H9 (cell line): ENCODE results near the gene PCDHA1. TPM values are rescaled to one million over a fixed set of nuclear protein-coding genes. Genes with fewer than 3 reads are reported as not detected.

ENCODE experiments used
- DNase-seq: peaks from one replicate; pipeline ENCODE4 v3.0.0-alpha.2; 2017
- H2AFZ ChIP-seq: one replicate; pipeline ENCODE4 v1.6.1; 2013; ENCODE audit warnings: mild to moderate bottlenecking, low read length, control low read depth, moderate library complexity
- H2AK5ac ChIP-seq: 2 replicates; pipeline ENCODE4 v1.6.1; 2013; ENCODE audit warnings: low read length, control low read depth, mixed read lengths; ENCODE audit not compliant: insufficient read length
- H2BK120ac ChIP-seq: one replicate; pipeline ENCODE4 v1.6.1; 2013; ENCODE audit warnings: low read depth, mild to moderate bottlenecking, low read length, control low read depth, inconsistent platforms; ENCODE audit not compliant: poor library complexity, severe bottlenecking
- H2BK12ac ChIP-seq: 2 replicates; pipeline ENCODE4 v1.6.1; 2013; ENCODE audit warnings: low read length, control low read depth, mixed read lengths, low read depth; ENCODE audit not compliant: insufficient read length
- H2BK15ac ChIP-seq: 2 replicates; pipeline ENCODE4 v1.6.1; 2013; ENCODE audit warnings: low read depth, low read length, control low read depth
- H2BK20ac ChIP-seq: one replicate; pipeline ENCODE4 v1.6.1; 2013; ENCODE audit warnings: low read depth, mild to moderate bottlenecking, low read length, control low read depth, inconsistent platforms; ENCODE audit not compliant: poor library complexity, severe bottlenecking
- H2BK5ac ChIP-seq: 2 replicates; pipeline ENCODE4 v1.6.1; 2013; ENCODE audit warnings: low read length, control low read depth, mixed read lengths; ENCODE audit not compliant: insufficient read length
- H3K14ac ChIP-seq: 2 replicates; pipeline ENCODE4 v1.6.1; 2013; ENCODE audit warnings: low read length, control low read depth; ENCODE audit not compliant: insufficient read depth
- H3K18ac ChIP-seq: 2 replicates; pipeline ENCODE4 v1.6.1; 2013; ENCODE audit warnings: low read depth, mild to moderate bottlenecking, mixed read lengths, low read length, control low read depth; ENCODE audit not compliant: insufficient read length
- H3K23ac ChIP-seq: 2 replicates; pipeline ENCODE4 v1.6.1; 2013; ENCODE audit warnings: low read length, control low read depth, mixed read lengths, low read depth; ENCODE audit not compliant: insufficient read length
- H3K23me2 ChIP-seq: 2 replicates; pipeline ENCODE4 v1.6.1; 2013; ENCODE audit warnings: low read depth, mild to moderate bottlenecking, mixed read lengths, low read length, control low read depth; ENCODE audit not compliant: insufficient read length, poor library complexity, severe bottlenecking
- H3K27ac ChIP-seq: 2 replicates; pipeline ENCODE4 v1.5.1; 2013; ENCODE audit warnings: low read length, control low read depth, mixed read lengths, low read depth; ENCODE audit not compliant: insufficient read length
- H3K27me3 ChIP-seq: 2 replicates; pipeline ENCODE4 v1.6.1; 2013; ENCODE audit warnings: low read length, control low read depth, inconsistent platforms; ENCODE audit not compliant: insufficient read depth
- H3K4ac ChIP-seq: 2 replicates; pipeline ENCODE4 v1.6.1; 2013; ENCODE audit warnings: low read depth, mild to moderate bottlenecking, control low read depth, inconsistent platforms, low read length, moderate library complexity
- H3K4me1 ChIP-seq: 2 replicates; pipeline ENCODE4 v1.6.1; 2013; ENCODE audit warnings: low read length, control low read depth, inconsistent platforms; ENCODE audit not compliant: insufficient read depth
- H3K4me2 ChIP-seq: 2 replicates; pipeline ENCODE4 v1.6.1; 2013; ENCODE audit warnings: low read length, control low read depth, mixed read lengths; ENCODE audit not compliant: insufficient read length, insufficient read depth
- H3K56ac ChIP-seq: 2 replicates; pipeline ENCODE4 v1.6.1; 2013; ENCODE audit warnings: low read depth, mild to moderate bottlenecking, mixed read lengths, low read length, control low read depth; ENCODE audit not compliant: insufficient read length
- H3K79me1 ChIP-seq: 2 replicates; pipeline ENCODE4 v1.6.1; 2013; ENCODE audit warnings: low read depth, mild to moderate bottlenecking, moderate library complexity, low read length, control low read depth, inconsistent platforms; ENCODE audit not compliant: insufficient read depth, poor library complexity, severe bottlenecking
- H3K79me2 ChIP-seq: 2 replicates; pipeline ENCODE4 v1.6.1; 2013; ENCODE audit warnings: low read length, control low read depth, inconsistent platforms; ENCODE audit not compliant: insufficient read depth
- H3K9ac ChIP-seq: 2 replicates; pipeline ENCODE4 v1.6.1; 2013; ENCODE audit warnings: low read length, control low read depth, mixed read lengths; ENCODE audit not compliant: insufficient read length; ENCODE audit errors: extremely low read depth
- H3K9me3 ChIP-seq: one replicate; pipeline ENCODE4 v1.6.1; 2013; ENCODE audit warnings: low read depth, low read length, inconsistent platforms; ENCODE audit not compliant: control insufficient read depth
- H3T11ph ChIP-seq: one replicate; pipeline ENCODE4 v1.6.1; 2013; ENCODE audit warnings: mild to moderate bottlenecking, low read length, control low read depth, inconsistent platforms
- H4K20me1 ChIP-seq: one replicate; pipeline ENCODE4 v1.6.1; 2013; ENCODE audit not compliant: control insufficient read depth, insufficient read length, insufficient read depth
- H4K5ac ChIP-seq: 2 replicates; pipeline ENCODE4 v1.6.1; 2013; ENCODE audit warnings: low read depth, mild to moderate bottlenecking, mixed read lengths, low read length, control low read depth; ENCODE audit not compliant: insufficient read length
- H4K8ac ChIP-seq: replicated peaks from 2 replicates; pipeline ENCODE4 v1.6.1; 2013; ENCODE audit warnings: low read length, control low read depth, mixed read lengths, low read depth; ENCODE audit not compliant: insufficient read length
- H4K91ac ChIP-seq: 2 replicates; pipeline ENCODE4 v1.6.1; 2013; ENCODE audit warnings: low read depth, mild to moderate bottlenecking, moderate library complexity, mixed read lengths, low read length, control low read depth; ENCODE audit not compliant: insufficient read length
- H3K27ac Mint-ChIP-seq, 3 experiments: 2 replicates in 2 of 3; 3 replicates in 1 of 3; pipeline ENCODE4 v1.8.0; 2020 to 2021; ENCODE audit warnings: mixed read lengths in 3 of 3, mild to moderate bottlenecking in 1 of 3, moderate library complexity in 1 of 3
- H3K27me3 Mint-ChIP-seq: 2 replicates; pipeline ENCODE4 v1.8.0; 2021; ENCODE audit warnings: low read depth, mild to moderate bottlenecking, moderate library complexity, mixed read lengths
- H3K36me3 Mint-ChIP-seq, 3 experiments: 2 replicates in 2 of 3; 3 replicates in 1 of 3; pipeline ENCODE4 v1.8.0; 2020 to 2021; ENCODE audit warnings: low read depth in 3 of 3, mixed read lengths in 3 of 3; ENCODE audit not compliant: insufficient read depth in 1 of 3
- H3K4me1 Mint-ChIP-seq, 2 experiments: 2 replicates each; pipeline ENCODE4 v1.8.0; 2020; ENCODE audit warnings: mixed read lengths in 2 of 2
- H3K4me3 Mint-ChIP-seq, 2 experiments: 2 replicates in 1 of 2; 3 replicates in 1 of 2; pipeline ENCODE4 v1.8.0; 2020 to 2021; ENCODE audit warnings: mild to moderate bottlenecking in 2 of 2, mixed read lengths in 2 of 2, moderate library complexity in 1 of 2
- H3K9me3 Mint-ChIP-seq, 2 experiments: 2 replicates in 1 of 2; 3 replicates in 1 of 2; pipeline ENCODE4 v1.8.0; 2020; ENCODE audit warnings: mild to moderate bottlenecking in 2 of 2, mixed read lengths in 2 of 2, moderate library complexity in 1 of 2
- total RNA-seq: library from RNA; stranded (reverse); gene quantifications from 2 replicates; pipeline ENCODE4 v1.2.1, GENCODE V29; 2021
- TF ChIP-seq, protein P1 (sequence below): fragments of 200-600 bp; sonication (generic); conservative IDR thresholded peaks from 3 replicates; pipeline ENCODE4 v1.8.0; 2021; ENCODE audit warnings: antibody characterized with exemption, mild to moderate bottlenecking

Gene PCDHA1
- total RNA-seq, 1 experiment from 2014 or later, result 0.61 TPM

DNA sequence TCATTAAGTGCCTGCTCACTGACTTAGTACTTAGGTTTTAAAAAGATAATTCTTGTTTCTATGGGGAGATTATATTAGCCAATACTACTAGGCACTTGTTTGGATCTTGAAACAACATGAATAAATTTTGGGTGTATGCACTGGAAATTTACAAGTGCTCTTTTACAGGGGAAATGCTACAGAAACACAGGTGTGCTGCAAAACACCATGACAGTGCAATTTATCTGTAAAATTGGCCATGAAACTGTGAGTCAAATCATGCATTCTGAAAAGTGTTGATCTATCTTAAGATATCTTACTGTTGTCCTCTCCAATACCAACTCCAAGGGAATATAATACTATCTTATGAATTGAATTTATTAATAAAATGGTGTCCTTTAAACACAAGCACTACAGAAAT lies 253.1 kb downstream of the PCDHA1 start:
- H3K27me3 Mint-ChIP-seq, result peaks cover 5% of the 10 kb centered on the region; the same call in 1 of the 2 replicates
- H3K27ac Mint-ChIP-seq, result no peak overlapping the region; a peak in 1 of 7 replicates

More for the DNA sequence above, 253.1 kb downstream of the PCDHA1 start:
- no peak overlapping the region for H3K4me3 Mint-ChIP-seq
- no peak overlapping the region for H3K27ac ChIP-seq
- H2AK5ac ChIP-seq, result no peak overlapping the region
- no peak overlapping the region for H2BK120ac ChIP-seq
- peaks cover 2% of the 10 kb centered on the region; the same call in 1 of the 2 replicates for H3K4me1 ChIP-seq
- H2BK20ac ChIP-seq, result no peak overlapping the region
- H4K91ac ChIP-seq, result no peak overlapping the region
- H3K36me3 Mint-ChIP-seq, result no peaks in the 10 kb centered on the region
- H2AFZ ChIP-seq, result no peak overlapping the region
- H3K4me2 ChIP-seq, result no peak overlapping the region
- H4K8ac ChIP-seq, result no peak overlapping the region
- H3K23me2 ChIP-seq, result peaks cover 15% of the 10 kb centered on the region
- H3K27me3 ChIP-seq, result no peaks in the 10 kb centered on the region
- H3K23ac ChIP-seq, result no peak overlapping the region
- no peak overlapping the region for H3K56ac ChIP-seq
- H3K18ac ChIP-seq, result no peak overlapping the region
- no peak overlapping the region for H2BK12ac ChIP-seq
- no peaks in the 10 kb centered on the region for H3K79me2 ChIP-seq
- no peak for DNase-seq
- no peaks in the 10 kb centered on the region for H3K9me3 Mint-ChIP-seq
- TF ChIP-seq, protein P1, sequence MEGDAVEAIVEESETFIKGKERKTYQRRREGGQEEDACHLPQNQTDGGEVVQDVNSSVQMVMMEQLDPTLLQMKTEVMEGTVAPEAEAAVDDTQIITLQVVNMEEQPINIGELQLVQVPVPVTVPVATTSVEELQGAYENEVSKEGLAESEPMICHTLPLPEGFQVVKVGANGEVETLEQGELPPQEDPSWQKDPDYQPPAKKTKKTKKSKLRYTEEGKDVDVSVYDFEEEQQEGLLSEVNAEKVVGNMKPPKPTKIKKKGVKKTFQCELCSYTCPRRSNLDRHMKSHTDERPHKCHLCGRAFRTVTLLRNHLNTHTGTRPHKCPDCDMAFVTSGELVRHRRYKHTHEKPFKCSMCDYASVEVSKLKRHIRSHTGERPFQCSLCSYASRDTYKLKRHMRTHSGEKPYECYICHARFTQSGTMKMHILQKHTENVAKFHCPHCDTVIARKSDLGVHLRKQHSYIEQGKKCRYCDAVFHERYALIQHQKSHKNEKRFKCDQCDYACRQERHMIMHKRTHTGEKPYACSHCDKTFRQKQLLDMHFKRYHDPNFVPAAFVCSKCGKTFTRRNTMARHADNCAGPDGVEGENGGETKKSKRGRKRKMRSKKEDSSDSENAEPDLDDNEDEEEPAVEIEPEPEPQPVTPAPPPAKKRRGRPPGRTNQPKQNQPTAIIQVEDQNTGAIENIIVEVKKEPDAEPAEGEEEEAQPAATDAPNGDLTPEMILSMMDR, result no peak
- no peak overlapping the region for H4K5ac ChIP-seq
- no peak overlapping the region for H3K14ac ChIP-seq
- H2BK15ac ChIP-seq, result no peak overlapping the region
- H3K4me1 Mint-ChIP-seq, result peaks cover 5 to 17% of the 10 kb centered on the region in 2 experiments
- H2BK5ac ChIP-seq, result no peak overlapping the region
- no peaks in the 10 kb centered on the region for H4K20me1 ChIP-seq
- no peak overlapping the region for H3K9ac ChIP-seq
- no peak overlapping the region for H3T11ph ChIP-seq
- H3K9me3 ChIP-seq, result no peaks in the 10 kb centered on the region
- H3K79me1 ChIP-seq, result no peaks in the 10 kb centered on the region
- H3K4ac ChIP-seq, result no peak overlapping the region
